Measurements from ENCODE around the gene RAB17.

DNA sequence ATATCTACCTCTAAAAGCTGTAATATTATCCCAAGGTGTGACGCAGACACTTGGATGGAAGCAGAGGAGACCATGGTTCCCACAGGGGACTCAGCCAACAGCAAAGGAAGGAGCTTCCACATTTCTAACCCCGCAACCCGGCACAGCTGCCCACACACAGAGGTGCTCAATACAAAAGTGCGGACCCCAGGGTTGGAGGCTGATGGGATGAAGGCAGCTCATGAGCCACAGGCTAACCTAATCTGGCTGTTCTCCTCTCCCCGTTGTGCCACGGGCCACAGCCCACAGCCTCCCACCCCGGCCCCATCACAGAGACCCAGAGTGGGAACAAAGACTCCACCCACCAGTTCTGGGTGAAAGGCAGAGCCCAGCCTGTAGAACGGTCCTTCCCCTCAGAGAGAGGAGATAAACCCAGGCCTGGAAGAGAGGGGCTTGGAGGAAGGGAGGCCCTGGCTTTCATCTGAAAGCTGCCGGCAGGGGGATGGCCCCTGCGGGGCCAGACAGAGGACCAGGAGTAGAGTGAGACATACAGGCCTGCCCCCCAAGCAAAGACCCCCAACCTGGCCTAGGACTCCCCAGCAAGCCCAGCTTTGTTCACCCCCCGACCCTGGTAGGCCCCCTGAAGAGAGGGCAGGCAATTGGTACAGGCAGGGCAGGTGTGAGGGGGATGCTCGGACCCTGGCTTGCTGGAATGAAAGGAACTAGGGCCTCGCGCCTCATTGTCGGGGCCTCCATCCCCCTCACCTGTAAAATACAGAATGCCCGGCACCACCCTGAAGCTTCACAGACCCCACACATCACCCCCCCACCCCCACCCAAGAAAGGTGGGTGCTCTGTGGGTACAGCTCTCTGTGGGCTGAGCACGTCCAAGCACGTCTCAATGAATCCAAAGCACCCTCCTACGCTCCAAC, 6.9 kb downstream of the RAB17 start:
- no peak for TF ChIP-seq POLR2AphosphoS5 (IDR thresholded peaks at IDR 0.05; ENCODE audit: low read depth, low read length)
- TF ChIP-seq POLR2A (IDR thresholded peaks at IDR 0.05; ENCODE audit: low read depth, low read length): no peak
- TF ChIP-seq SPI1 (IDR thresholded peaks at IDR 0.05; ENCODE audit: low read depth, low read length): no peak
- TF ChIP-seq TAF1 (IDR thresholded peaks at IDR 0.05; ENCODE audit: low read depth, low read length): no peak

All from GM12891 (cell line).